NCI-H446 (cell line): ENCODE measurements around the gene PPP1R10.
A peak's percentile ranks its signal among the peaks of the same experiment; 100 is the strongest.

Experiments used
- DNase-seq, 2 experiments: peaks; one replicate each; lab custom pipeline; 2025; lab: John Stamatoyannopoulos, UW

The PPP1R10 gene

GRCh38 chr6:30556066-30556905 lies 60.8 kb downstream of the PPP1R10 start, which contains the start of gene GNL1:
Gene GNL1, minus strand, starts transcription at chr6:30556489. Its CDS starts 286 bp downstream, at chr6:30556203.
- DNase-seq = peak; percentile 81 to 86

- DNase-seq = peak in 1 of 2 experiments; percentile 70
These were observed 61.3 kb downstream of the PPP1R10 start for GRCh38 chr6:30555816-30556065.

GRCh38 chr6:30554962-30555815 lies 61.9 kb downstream of the PPP1R10 start:
- peak in 1 of 2 experiments; percentile 50 for DNase-seq

GRCh38 chr6:30554404-30554803 lies 62.6 kb downstream of the PPP1R10 start:
- no peak for DNase-seq
